Inflammatory macrophage treated with lipopolysaccharide for 4 hours (primary cell): ENCODE measurements around the gene L3MBTL3.
"Not testable (repeated sequence)": the region's sequence is repeated elsewhere in the genome, so short reads cannot be mapped to it uniquely, and the experiment has no call there.

Experiments used
- DNase-seq: peaks from one replicate; pipeline ENCODE4 v3.0.0-alpha.2; 2020

L3MBTL3 gene

DNA sequence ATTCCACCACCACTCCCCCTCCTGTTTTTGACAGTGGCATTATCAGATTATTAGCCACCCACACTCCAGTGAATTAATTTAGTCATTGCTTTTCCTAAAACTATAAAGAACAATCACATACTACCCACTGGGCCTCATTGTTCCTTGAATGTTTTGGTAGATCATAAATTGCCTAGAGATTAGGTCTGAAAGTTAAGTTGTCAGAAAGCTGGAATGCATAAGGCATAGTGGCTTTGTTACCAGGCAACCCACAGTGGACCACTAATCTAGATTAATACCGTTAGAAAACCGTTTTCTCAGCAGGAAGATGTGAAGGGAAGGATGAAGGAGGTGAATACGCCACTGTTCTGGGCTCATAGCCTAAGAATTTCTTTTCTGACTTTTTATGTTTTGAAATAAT is 128.7 kb downstream of the L3MBTL3 start:
- DNase-seq, result no peak

DNA sequence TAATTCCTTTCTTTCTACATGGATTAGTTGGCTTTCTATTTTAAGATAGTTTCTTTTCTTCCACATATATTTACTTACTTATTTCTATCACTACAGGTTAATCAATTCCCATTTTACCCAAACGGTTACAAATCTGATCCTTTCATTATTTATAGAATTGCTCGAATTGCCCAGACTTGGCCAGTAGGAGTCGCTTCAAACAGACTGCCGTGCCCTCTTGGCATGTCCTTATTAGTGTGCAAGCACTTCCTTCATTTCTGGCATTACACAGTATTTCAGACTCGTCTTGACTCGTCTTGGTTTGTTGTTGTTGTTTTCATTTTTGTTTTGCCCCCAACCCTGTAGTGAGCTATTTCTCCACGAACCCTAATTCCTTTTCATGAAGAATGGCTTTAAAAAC is 129.8 kb downstream of the L3MBTL3 start:
- DNase-seq, result no peak

GRCh38 chr6:130149016-130149415 is 130.6 kb downstream of the L3MBTL3 start:
- not testable (repeated sequence) for DNase-seq

- no peak for DNase-seq
Observed at GRCh38 chr6:130150906-130151305, 132.5 kb downstream of the L3MBTL3 start.

DNA sequence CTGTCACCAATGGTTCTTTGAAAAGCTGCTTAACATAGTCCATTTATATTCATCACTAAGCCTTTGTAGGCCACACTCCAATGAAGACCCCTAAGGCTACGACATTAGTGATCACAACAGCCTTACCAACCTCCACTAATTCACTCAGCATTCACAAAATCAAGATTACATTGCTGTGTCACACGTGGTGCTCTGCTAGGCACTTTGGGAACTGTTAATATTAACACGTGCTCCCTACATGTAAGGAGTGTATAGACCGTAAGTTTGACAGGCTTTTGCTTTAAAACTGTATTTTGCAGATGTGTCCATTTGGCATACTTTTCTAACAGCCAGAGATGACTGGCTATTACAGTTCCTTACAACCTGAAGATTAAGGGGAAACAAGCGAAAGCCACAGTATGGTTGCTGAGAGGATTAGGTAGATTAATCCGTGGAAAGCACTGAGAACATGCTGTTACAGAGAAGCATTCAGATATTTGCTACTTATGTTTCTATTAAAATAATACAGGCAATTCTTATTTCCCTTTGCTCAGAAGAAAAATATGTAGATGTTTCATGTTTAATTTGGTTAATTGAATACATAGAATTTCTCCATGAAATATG is 134.6 kb downstream of the L3MBTL3 start:
- no peak for DNase-seq

DNA sequence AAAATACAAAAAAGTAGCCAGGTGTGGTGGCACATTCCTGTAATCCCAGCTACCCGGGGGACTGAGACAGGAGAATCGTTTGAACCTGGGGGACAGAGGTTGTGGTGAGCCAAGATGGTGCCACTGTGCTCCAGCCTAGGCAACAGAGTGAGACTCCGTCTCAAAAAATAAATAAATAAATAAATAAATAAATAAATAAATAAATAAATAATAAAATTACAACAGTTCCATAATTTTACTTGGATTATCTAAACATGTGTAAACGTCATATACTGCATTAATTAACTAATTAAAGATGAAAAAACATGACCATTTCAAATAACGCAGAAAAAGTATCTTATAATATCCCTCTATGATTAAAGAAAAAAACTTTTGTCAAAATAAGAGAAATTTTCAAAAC is 138.5 kb downstream of the L3MBTL3 start:
- DNase-seq, result no peak

DNA sequence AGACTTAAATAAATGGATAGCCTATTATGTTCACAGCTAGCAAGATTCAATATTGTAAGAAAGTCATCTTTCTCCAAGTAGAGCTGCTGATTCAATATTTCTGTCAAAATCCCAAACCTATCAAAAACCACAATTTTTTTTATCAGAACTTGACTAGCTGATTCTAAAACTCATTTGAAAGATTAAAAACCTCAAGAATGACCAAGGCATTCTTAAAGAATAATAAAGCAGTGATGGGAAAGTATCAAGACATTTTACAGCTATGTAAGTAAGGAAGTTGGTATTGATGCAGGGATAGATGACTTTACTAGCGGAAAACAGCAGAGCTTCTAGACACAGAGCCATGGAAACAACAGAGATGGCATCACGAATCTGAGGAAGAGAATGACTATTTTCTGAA is 139.7 kb downstream of the L3MBTL3 start:
- DNase-seq, result no peak

DNA sequence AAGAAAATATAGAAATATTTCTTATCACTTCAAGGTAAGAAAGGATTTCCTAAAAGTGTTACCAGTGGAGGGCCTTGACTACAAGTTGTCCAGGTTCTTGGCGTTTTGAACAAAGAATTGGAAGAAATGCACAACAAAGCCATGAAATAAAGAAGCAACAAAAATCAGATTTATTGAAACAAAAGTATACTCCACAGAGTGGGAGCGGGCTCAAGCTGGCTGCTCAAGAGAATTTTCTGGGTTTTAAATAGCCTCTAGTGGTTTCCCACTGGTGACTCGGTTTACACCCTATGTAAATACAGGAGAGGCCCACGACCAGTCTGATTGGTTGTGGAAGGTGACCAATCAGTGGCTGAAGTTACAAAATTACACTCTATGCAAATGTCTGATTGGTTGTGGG is 140.2 kb downstream of the L3MBTL3 start:
- DNase-seq, result no peak

DNA sequence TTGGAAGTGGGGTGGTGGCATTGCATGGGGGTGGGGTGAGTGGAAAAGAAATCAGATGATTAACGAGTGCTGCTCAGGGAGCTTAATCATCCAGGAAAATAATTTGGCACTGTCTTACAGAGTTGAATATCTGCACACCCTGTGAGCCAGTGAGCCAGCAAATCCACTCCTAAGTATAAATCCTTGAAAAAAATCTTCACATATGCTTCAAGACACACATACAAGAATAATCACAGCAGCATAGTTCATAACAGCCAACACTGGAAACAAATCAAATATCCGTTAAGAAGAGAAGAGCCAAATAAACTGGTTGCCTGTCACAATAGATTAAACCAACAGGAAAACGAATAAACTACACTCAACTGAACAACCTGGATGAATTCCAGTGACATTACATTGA is 141.6 kb downstream of the L3MBTL3 start:
- no peak for DNase-seq

DNA sequence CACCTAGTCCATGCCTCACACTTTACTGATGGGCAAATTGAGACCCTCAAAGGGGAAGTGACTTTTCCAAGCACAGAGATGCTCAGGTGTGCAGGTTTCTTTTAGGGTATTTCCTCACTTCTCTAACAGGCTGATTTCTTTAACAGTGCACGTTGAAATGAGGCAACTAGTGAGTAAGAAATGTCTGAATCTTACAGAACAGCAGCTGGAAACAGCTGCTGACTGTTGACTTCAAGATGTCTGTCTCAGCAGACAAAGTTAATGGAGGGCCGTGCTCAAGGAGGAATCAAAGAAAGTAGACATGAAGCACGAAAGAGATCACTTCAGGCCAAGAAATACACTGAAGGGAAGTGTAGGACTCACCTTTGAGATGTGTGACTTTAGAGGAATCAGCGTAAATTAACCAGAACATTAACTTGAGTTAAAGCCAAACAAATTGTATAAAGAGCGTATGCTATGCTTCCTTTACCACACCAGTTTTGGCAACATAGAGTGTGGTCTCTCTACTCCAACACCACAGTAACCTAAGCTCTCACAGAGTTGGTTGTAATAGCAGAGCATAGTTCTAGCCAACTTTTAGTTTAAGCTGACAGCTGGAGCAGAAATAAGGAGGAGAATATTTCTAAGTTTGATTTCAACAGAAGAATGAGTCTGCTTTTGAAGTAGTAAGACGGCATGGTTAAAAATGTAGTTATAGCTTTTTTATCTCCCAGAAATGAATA is 143.5 kb downstream of the L3MBTL3 start:
- DNase-seq, result no peak

DNA sequence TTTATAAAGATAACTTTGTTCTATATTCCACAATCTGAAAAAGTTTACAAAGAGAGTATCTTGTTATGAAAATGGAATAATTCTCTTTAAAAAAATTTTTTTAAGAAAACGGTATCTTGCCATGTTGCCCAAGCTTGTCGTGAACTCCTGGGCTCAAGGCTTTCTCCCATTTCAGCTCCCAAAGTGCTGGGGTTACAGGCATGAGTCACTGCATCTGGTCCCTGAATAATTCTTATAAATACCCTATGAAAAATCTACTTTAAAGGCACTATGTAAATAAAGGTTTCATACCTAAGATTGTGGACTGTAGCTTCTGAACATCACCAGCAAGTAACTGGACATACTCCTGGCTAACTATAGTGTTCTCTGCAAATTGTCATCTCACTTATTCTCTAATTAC is 144.0 kb downstream of the L3MBTL3 start:
- DNase-seq, result no peak

DNA sequence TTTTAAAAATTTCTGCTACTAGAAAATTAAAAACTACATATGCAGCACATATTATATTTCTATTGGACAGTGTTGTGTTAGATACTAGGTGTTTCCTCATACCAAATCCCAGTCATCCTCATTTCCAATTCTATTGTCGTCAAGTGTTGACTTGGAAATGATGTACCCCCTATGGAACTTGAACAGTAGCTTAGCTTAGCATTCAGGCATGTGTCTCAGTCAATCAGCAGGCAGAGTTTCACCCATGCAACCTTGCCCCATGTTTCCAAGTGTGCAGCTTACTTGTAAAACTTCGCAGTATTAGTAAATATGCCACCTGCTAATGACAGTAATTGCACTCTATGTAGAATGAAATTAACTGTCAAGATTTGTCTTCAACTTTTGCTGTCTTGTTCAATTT is 144.9 kb downstream of the L3MBTL3 start:
- no peak for DNase-seq

DNA sequence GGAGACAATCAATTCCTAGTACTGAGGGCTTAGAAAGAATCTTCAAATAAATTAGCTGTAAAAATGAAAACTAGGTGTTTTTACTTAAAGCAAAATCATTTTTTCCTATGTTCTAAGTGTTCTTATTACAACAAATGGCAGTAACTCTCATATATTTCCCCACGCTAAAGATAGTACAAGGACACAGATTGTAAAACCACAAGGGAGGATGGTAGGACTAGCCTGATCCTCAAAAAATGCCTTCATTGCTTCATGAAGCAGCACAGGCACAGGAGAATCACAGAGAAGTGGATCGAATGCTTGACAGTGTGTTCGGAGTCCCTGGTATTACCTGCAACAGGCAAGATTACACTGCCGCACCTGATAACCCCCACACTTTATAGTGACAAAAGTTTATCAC is 145.9 kb downstream of the L3MBTL3 start:
- no peak for DNase-seq

DNA sequence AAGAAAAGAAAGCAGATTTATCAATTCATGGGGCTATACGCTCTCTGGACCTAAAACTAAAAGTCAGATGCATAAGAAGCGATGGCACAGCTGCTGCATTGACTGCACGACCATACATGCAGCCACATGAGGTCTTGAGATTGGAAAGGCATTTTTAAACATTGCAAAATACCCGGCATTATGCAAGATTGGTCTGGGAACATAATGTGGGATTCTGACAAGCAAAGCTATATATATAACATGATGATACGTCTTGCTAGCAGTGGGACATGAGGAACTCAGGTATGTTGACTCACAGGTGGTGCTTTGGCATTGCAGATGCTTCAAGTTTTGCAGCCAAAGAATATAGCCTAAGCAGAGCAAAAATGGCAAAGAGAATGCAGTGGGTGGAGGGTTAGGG is 149.3 kb downstream of the L3MBTL3 start:
- DNase-seq, result no peak

- DNase-seq, result not testable (repeated sequence)
Observed at GRCh38 chr6:130170160-130170559, 151.8 kb downstream of the L3MBTL3 start.

DNA sequence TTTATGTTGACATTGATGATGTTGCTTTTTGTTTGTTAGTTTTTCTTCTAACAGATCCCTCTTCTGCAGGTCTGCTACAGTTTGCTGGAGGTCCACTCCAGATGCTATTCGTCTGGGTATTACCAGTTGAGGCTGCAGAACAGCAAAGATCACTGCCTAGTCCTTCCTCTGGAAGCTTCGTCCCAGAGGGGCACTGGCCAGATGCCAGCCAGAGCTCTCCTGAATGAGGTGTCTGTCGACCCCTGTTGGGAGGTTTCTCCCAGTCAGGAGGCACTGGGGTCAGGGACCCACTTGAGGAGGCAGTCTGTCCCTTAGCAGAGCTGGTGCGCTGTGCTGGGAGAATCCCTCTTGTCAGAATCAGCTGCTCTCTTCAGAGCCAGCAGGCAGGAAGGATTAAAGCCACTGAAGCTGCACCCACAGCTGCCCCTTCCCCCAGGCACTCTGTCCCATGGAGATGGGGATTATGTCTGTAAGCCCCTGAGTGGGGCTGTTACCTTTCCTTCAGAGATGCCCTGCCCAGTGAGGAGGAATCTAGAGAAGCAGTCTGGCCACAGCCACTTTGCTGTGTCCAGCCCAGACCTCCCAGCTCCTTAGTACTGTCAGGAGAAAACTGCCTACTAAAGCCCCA is 155.1 kb downstream of the L3MBTL3 start:
- not testable (repeated sequence) for DNase-seq

- no peak for DNase-seq
Observed at GRCh38 chr6:130176378-130176777, 158.0 kb downstream of the L3MBTL3 start.

DNA sequence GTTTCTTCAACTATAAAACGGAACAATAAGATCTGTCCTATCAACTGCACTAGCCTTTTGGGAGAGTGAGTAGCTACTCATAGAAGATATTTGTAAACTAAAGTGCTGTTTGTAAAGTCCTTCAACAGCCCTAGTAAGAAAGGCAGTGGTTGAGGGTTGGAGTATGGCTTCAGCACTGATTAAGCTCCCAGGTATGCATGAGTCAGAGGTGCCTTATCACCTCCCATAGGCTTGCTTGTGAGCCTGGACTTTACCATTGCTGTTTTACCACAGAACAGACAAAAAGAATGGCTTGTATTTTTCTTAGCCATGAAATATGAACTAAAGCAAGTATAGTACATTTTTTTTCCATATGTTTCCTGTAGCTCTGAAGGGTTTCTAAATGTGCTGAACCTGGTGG is 160.3 kb downstream of the L3MBTL3 start:
- no peak for DNase-seq

GRCh38 chr6:130182466-130182865 is 164.1 kb downstream of the L3MBTL3 start:
- no peak for DNase-seq

DNA sequence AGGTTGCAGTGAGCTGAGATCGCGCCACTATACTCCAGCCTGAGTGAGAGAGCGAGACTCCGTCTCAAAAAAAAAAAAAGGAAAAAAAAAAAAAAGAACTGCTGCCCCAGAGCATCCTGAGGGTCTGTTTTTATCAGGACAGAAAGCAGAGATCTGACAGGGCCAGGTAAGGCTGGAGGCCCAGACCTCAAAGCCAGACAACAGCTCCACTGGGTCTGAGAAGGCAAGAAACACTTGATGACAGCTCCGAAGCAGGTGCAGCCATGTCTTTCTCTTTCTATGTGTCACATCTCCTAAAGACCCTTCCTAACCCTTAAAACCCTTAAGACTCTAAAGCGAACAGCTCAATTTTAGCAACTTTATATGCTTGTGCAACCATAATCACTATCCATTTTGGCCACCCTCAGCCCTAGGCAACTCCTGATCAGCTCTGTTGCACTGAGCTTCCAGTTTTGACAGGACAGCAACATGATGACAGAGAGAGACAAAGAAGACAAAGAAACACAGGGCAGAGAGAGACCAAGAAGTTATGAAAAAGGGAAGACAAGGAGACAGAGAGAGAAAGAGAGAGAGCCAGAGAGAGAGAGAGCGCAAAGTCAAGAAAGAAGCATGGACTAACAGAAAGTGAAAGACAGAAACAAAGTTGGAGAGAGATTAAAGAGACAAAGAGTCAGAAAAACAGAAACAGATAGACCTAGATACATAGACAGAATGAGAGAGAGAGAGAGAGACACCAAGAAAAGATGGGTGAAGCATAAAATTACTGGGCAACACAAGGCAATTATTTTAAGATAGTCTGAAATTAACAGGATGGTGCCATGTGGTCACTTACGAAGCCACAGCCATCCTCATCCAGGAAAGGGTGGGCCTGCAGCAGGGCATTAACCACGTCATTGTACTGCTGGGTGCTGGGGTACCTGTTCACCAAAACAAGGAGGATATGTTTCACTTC is 165.2 kb downstream of the L3MBTL3 start:
- DNase-seq, result no peak

GRCh38 chr6:130185658-130186057 is 167.3 kb downstream of the L3MBTL3 start:
- DNase-seq, result no peak

- no peak for DNase-seq
Observed at GRCh38 chr6:130187335-130188206, 169.2 kb downstream of the L3MBTL3 start.
